Measurements from ENCODE around the gene FNDC11. TPM values are rescaled to one million over a fixed set of nuclear protein-coding genes. Genes with fewer than 3 reads are reported as not detected.

Gene FNDC11
- total RNA-seq, 2 experiments from 2014 or later: 0.14 to 0.35 TPM

- Mint-ChIP-seq H3K4me1 (peaks cover 16% of the 10 kb centered on the region), H3K9me3 (ENCODE audit: low read depth) (no peaks in the 10 kb centered on the region), H3K27ac (no peak overlapping the region), H3K4me3 (no peak overlapping the region), H3K36me3 (no peaks in the 10 kb centered on the region), H3K27me3 (no peaks in the 10 kb centered on the region)
- DNase-seq (no peak), ATAC-seq (no peak)
- CTCF ChIA-PET: interaction anchor here (1.2 to 4.1 kb wide), 11 partner anchors 12 to 518 kb away, joined by 3 to 34 read pairs (median 10); partner anchors contain the start of genes PPDPF, RTEL1 and TPD52L2
Observed at GRCh38 chr20:63539092-63539430, 14.9 kb upstream of the FNDC11 start.

- ATAC-seq (no peak), DNase-seq (no peak)
- Mint-ChIP-seq H3K4me1 (peaks cover 16% of the 10 kb centered on the region), H3K4me3 (no peak overlapping the region), H3K36me3 (no peaks in the 10 kb centered on the region), H3K9me3 (ENCODE audit: low read depth) (no peaks in the 10 kb centered on the region), H3K27me3 (peaks cover under 1% of the 10 kb centered on the region), H3K27ac (no peak overlapping the region)
- CTCF ChIA-PET: interaction anchor here (1.2 to 4.1 kb wide), 7 partner anchors 12 to 434 kb away, joined by 3 to 34 read pairs (median 10); partner anchors contain the start of genes PPDPF, RTEL1 and TPD52L2
Observed at GRCh38 chr20:63539441-63540370, 14.3 kb upstream of the FNDC11 start.

- peaks cover 16% of the 10 kb centered on the region for H3K4me1 Mint-ChIP-seq
- no peak overlapping the region for H3K4me3 Mint-ChIP-seq
- no peak overlapping the region for H3K27ac Mint-ChIP-seq
- no peaks in the 10 kb centered on the region for H3K36me3 Mint-ChIP-seq
- H3K9me3 Mint-ChIP-seq (ENCODE audit: low read depth): no peaks in the 10 kb centered on the region
- no peak for ATAC-seq
- peaks cover 6% of the 10 kb centered on the region for H3K27me3 Mint-ChIP-seq
- no peak for DNase-seq
- CTCF ChIA-PET: no interaction called here
Observed at GRCh38 chr20:63540417-63541186, 13.4 kb upstream of the FNDC11 start.

- no peak overlapping the region for H3K4me3 Mint-ChIP-seq
- ATAC-seq: no peak
- CTCF ChIA-PET: no interaction called here
Observed at GRCh38 chr20:63541371-63541770, 12.6 kb upstream of the FNDC11 start.

GRCh38 chr20:63542031-63542559, 11.9 kb upstream of the FNDC11 start:
- Mint-ChIP-seq H3K4me3 (no peak overlapping the region), H3K27ac (no peak overlapping the region), H3K9me3 (ENCODE audit: low read depth) (no peaks in the 10 kb centered on the region), H3K36me3 (no peaks in the 10 kb centered on the region), H3K4me1 (peaks cover 11% of the 10 kb centered on the region), H3K27me3 (peaks cover 7% of the 10 kb centered on the region)
- ATAC-seq (no peak), DNase-seq (no peak)
- CTCF ChIA-PET: interaction anchor here (1.0 kb wide), 1 partner anchor 100 kb away, joined by 6 read pairs; no protein-coding TSS in a partner anchor

More at GRCh38 chr20:63541371-63541770, 12.6 kb upstream of the FNDC11 start:
- H3K27ac Mint-ChIP-seq: no peak overlapping the region
- H3K9me3 Mint-ChIP-seq (ENCODE audit: low read depth): no peaks in the 10 kb centered on the region
- peaks cover 15% of the 10 kb centered on the region for H3K4me1 Mint-ChIP-seq
- H3K27me3 Mint-ChIP-seq: peaks cover 7% of the 10 kb centered on the region
- no peak for DNase-seq
- H3K36me3 Mint-ChIP-seq: no peaks in the 10 kb centered on the region

- Mint-ChIP-seq H3K4me3 (no peak overlapping the region), H3K9me3 (ENCODE audit: low read depth) (no peaks in the 10 kb centered on the region), H3K27me3 (peaks cover 7% of the 10 kb centered on the region), H3K27ac (no peak overlapping the region), H3K4me1 (peaks cover 7% of the 10 kb centered on the region), H3K36me3 (no peaks in the 10 kb centered on the region)
- CTCF ChIA-PET: interaction anchor here (1.0 kb wide), 1 partner anchor 99 kb away, joined by 6 read pairs; no protein-coding TSS in a partner anchor
- ATAC-seq: no peak
- DNase-seq: no peak
Observed at GRCh38 chr20:63542696-63543095, 11.3 kb upstream of the FNDC11 start.

- Mint-ChIP-seq H3K9me3 (ENCODE audit: low read depth) (no peaks in the 10 kb centered on the region), H3K36me3 (no peaks in the 10 kb centered on the region), H3K27me3 (peaks cover 7% of the 10 kb centered on the region), H3K4me1 (peaks cover 5% of the 10 kb centered on the region), H3K4me3 (no peak overlapping the region), H3K27ac (no peak overlapping the region)
- ATAC-seq: no peak
- CTCF ChIA-PET: interaction anchor here (0.8 to 1.0 kb wide), 2 partner anchors 10 to 99 kb away, joined by 3 to 7 read pairs; no protein-coding TSS in a partner anchor
- DNase-seq: no peak
Observed at GRCh38 chr20:63543131-63543530, 10.8 kb upstream of the FNDC11 start.

GRCh38 chr20:63543733-63544132, 10.2 kb upstream of the FNDC11 start:
- ATAC-seq (no peak), DNase-seq (no peak)
- Mint-ChIP-seq H3K4me1 (peaks cover under 1% of the 10 kb centered on the region), H3K27ac (no peak overlapping the region), H3K9me3 (ENCODE audit: low read depth) (no peaks in the 10 kb centered on the region), H3K4me3 (no peak overlapping the region), H3K27me3 (peaks cover 10% of the 10 kb centered on the region), H3K36me3 (no peaks in the 10 kb centered on the region)
- CTCF ChIA-PET: interaction anchor here (0.8 to 1.0 kb wide), 2 partner anchors 9 to 98 kb away, joined by 3 to 7 read pairs; no protein-coding TSS in a partner anchor

- no peaks in the 10 kb centered on the region for H3K36me3 Mint-ChIP-seq
- CTCF ChIA-PET: interaction anchor here (1.0 kb wide), 1 partner anchor 8 kb away, joined by 7 read pairs; no protein-coding TSS in a partner anchor
- no peaks in the 10 kb centered on the region for H3K4me1 Mint-ChIP-seq
- no peak overlapping the region for H3K27ac Mint-ChIP-seq
- no peak overlapping the region for H3K4me3 Mint-ChIP-seq
- H3K27me3 Mint-ChIP-seq: peaks cover 13% of the 10 kb centered on the region
- no peak for ATAC-seq
- H3K9me3 Mint-ChIP-seq (ENCODE audit: low read depth): no peaks in the 10 kb centered on the region
- DNase-seq: no peak
Observed at GRCh38 chr20:63544241-63544957, 9.6 kb upstream of the FNDC11 start.

GRCh38 chr20:63544958-63545516, 8.9 kb upstream of the FNDC11 start:
- Mint-ChIP-seq H3K9me3 (ENCODE audit: low read depth) (no peaks in the 10 kb centered on the region), H3K4me1 (no peaks in the 10 kb centered on the region), H3K36me3 (no peaks in the 10 kb centered on the region), H3K27me3 (peaks cover 19% of the 10 kb centered on the region), H3K27ac (no peak overlapping the region), H3K4me3 (no peak overlapping the region)
- ATAC-seq: no peak
- CTCF ChIA-PET: no interaction called here
- DNase-seq: no peak

GRCh38 chr20:63545814-63546213, 8.1 kb upstream of the FNDC11 start:
- Mint-ChIP-seq H3K27me3 (peaks cover 25% of the 10 kb centered on the region), H3K4me3 (no peak overlapping the region), H3K27ac (no peak overlapping the region), H3K36me3 (no peaks in the 10 kb centered on the region), H3K4me1 (no peaks in the 10 kb centered on the region), H3K9me3 (ENCODE audit: low read depth) (no peaks in the 10 kb centered on the region)
- ATAC-seq (no peak), DNase-seq (no peak)
- CTCF ChIA-PET: interaction anchor here (1.0 to 1.2 kb wide), 2 partner anchors 8 to 96 kb away, joined by 3 to 8 read pairs; partner anchors contain the start of gene PTK6

- Mint-ChIP-seq H3K27me3 (peaks cover 28% of the 10 kb centered on the region), H3K27ac (no peak overlapping the region), H3K4me3 (no peak overlapping the region), H3K9me3 (ENCODE audit: low read depth) (no peaks in the 10 kb centered on the region), H3K4me1 (no peaks in the 10 kb centered on the region), H3K36me3 (no peaks in the 10 kb centered on the region)
- CTCF ChIA-PET: interaction anchor here (1.0 to 1.2 kb wide), 2 partner anchors 8 to 95 kb away, joined by 3 to 8 read pairs; partner anchors contain the start of gene PTK6
- no peak for ATAC-seq
- no peak for DNase-seq
Observed at GRCh38 chr20:63546256-63546955, 7.6 kb upstream of the FNDC11 start.
